AG04449 (cell line): ENCODE data around the gene MACC1.

Experiments used
- CTCF ChIA-PET: fragments of 350-600 bp; formaldehyde crosslinking; extraction: SDS; loops from one replicate; lab custom pipeline; 2021; ENCODE audit warnings: antibody characterized with exemption; lab: Yijun Ruan, JAX
- POLR2A ChIA-PET: fragments of 400-600, 350-600 bp; formaldehyde crosslinking; extraction: SDS; loops from one replicate; lab custom pipeline; 2020; ENCODE audit warnings: antibody characterized with exemption, inconsistent platforms; lab: Yijun Ruan, JAX
- DNase-seq: peaks from one replicate; pipeline ENCODE4 v3.0.0-alpha.2; 2010; ENCODE audit warnings: low read depth, low spot score
- H3K4me3 ChIP-seq: 2 replicates; pipeline ENCODE4 v1.5.1; 2011; ENCODE audit warnings: low read depth, mild to moderate bottlenecking, control low read depth, low read length
- CTCF ChIP-seq: IDR thresholded peaks from one replicate; pipeline ENCODE4 v1.5.1; 2011; ENCODE audit warnings: mild to moderate bottlenecking, moderate library complexity, low read length, control low read depth, inconsistent platforms; ENCODE audit not compliant: insufficient read depth; ENCODE audit errors: missing control alignments

Gene MACC1

GRCh38 chr7:20141002-20141345 lies 76.2 kb downstream of the MACC1 start:
- H3K4me3 ChIP-seq: no peak overlapping the region
- ChIA-PET CTCF (no interaction called here), POLR2A (no interaction called here)
- no peak for DNase-seq
- no peak for TF ChIP-seq CTCF

- CTCF ChIA-PET: no interaction called here
- no peak for DNase-seq
- H3K4me3 ChIP-seq: no peak overlapping the region
- POLR2A ChIA-PET: no interaction called here
- no peak for TF ChIP-seq CTCF
Observed at GRCh38 chr7:20140291-20141001, 76.7 kb downstream of the MACC1 start.

GRCh38 chr7:20136647-20137046 lies 80.5 kb downstream of the MACC1 start:
- POLR2A ChIA-PET: no interaction called here
- H3K4me3 ChIP-seq: no peak overlapping the region
- CTCF ChIA-PET: no interaction called here
- no peak for DNase-seq
- TF ChIP-seq CTCF: no peak

- DNase-seq: no peak
- POLR2A ChIA-PET: no interaction called here
- TF ChIP-seq CTCF: no peak
- no peak overlapping the region for H3K4me3 ChIP-seq
- CTCF ChIA-PET: no interaction called here
Observed at GRCh38 chr7:20133803-20134202, 83.4 kb downstream of the MACC1 start.

GRCh38 chr7:20132585-20132984 lies 84.6 kb downstream of the MACC1 start:
- H3K4me3 ChIP-seq: no peak overlapping the region
- no peak for TF ChIP-seq CTCF
- no peak for DNase-seq
- CTCF ChIA-PET: no interaction called here
- POLR2A ChIA-PET: no interaction called here

GRCh38 chr7:20131776-20132175 lies 85.4 kb downstream of the MACC1 start:
- TF ChIP-seq CTCF: no peak
- ChIA-PET POLR2A (no interaction called here), CTCF (no interaction called here)
- no peak overlapping the region for H3K4me3 ChIP-seq
- DNase-seq: no peak
